Fibroblast of lung (primary cell): Measurements from ENCODE around the gene POC5.

Experiments used
- EZH2 ChIP-seq: IDR thresholded peaks from 2 replicates; pipeline ENCODE4 v1.5.1; 2012; ENCODE audit warnings: low read length, control low read depth, mild to moderate bottlenecking; ENCODE audit errors: missing control alignments
- TF ChIP-seq, protein P1 (sequence below), 2 donors: IDR thresholded peaks in 1 of 2; conservative IDR thresholded peaks in 1 of 2; 1 replicate in 1 of 2; 2 replicates in 1 of 2; pipeline ENCODE4 v1.5.1; 2011 to 2012; ENCODE audit warnings: low read length in 2 of 2, control low read depth in 1 of 2, inconsistent platforms in 1 of 2, low read depth in 1 of 2, mild to moderate bottlenecking in 1 of 2

DNA sequence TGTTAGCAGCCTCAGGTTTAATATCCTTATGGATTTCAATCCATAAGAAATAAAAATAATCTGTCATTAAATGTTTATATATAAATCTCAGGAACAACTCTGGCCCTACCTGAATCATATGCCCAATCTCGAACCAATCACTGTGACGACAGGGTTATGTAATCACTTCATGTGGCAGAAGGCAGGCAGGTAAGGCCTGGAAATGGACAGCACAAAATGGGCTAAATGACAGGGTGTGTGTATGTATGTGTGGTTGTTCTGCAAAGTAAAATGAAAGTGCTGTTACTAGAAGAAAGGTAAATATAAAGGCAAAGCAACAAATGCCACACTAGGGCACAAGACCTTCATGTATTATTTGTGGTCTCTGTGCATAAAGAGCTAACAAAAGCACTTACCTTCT, 86.4 kb downstream of the POC5 start:
- TF ChIP-seq, protein P1, sequence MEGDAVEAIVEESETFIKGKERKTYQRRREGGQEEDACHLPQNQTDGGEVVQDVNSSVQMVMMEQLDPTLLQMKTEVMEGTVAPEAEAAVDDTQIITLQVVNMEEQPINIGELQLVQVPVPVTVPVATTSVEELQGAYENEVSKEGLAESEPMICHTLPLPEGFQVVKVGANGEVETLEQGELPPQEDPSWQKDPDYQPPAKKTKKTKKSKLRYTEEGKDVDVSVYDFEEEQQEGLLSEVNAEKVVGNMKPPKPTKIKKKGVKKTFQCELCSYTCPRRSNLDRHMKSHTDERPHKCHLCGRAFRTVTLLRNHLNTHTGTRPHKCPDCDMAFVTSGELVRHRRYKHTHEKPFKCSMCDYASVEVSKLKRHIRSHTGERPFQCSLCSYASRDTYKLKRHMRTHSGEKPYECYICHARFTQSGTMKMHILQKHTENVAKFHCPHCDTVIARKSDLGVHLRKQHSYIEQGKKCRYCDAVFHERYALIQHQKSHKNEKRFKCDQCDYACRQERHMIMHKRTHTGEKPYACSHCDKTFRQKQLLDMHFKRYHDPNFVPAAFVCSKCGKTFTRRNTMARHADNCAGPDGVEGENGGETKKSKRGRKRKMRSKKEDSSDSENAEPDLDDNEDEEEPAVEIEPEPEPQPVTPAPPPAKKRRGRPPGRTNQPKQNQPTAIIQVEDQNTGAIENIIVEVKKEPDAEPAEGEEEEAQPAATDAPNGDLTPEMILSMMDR (conservative IDR thresholded peaks at IDR 0.05 in 1 of 2, IDR thresholded peaks at IDR 0.05 in 1 of 2; ENCODE audit: low read depth in 1 of 2, low read length in 2 of 2), result no peak
- no peak for TF ChIP-seq EZH2
